HepG2 (cell line): ENCODE results near the gene EIF4A3. TPM values are rescaled to one million over a fixed set of nuclear protein-coding genes. Genes with fewer than 3 reads are reported as not detected.

Experiments
- ATAC-seq: fragments of 200-7000 bp; cut with Tn5 transposase; 3 replicates; pipeline ENCODE4 v1.9.1; 2020; ENCODE audit warnings: mild to moderate bottlenecking, moderate library complexity
- BruUV-seq: library from RNA; stranded (reverse); fragments of 400-500 nt; replicated peaks from 2 replicates; lab custom pipeline; 2021; lab: Mats Ljungman, UMichigan
- CTCF ChIA-PET: fragments of 300-600 bp; formaldehyde crosslinking; extraction: SDS; loops from one replicate; lab custom pipeline; 2021; ENCODE audit warnings: low total read pairs, inconsistent platforms, low intra/inter-chr PET ratio; lab: Yijun Ruan, JAX
- POLR2A ChIA-PET: fragments of 350-600 bp; sonication (Branson Sonifier 250); formaldehyde crosslinking; loops from one replicate; lab custom pipeline; 2020; ENCODE audit warnings: antibody characterized with exemption, inconsistent platforms; lab: Yijun Ruan, JAX
- DNase-seq: peaks from one replicate; pipeline ENCODE4 v3.0.0-alpha.2; 2015; ENCODE audit warnings: low spot score
- FAIRE-seq: peaks from 3 replicates; lab custom pipeline; 2011; peaks lifted over from hg19 to GRCh38; lab: Jason Lieb, UNC
- H2AFZ ChIP-seq: one replicate; pipeline ENCODE4 v1.6.1; 2011; ENCODE audit warnings: low read length, inconsistent platforms
- H3K27ac ChIP-seq: fragments of 300-600 bp; 3 replicates; pipeline ENCODE4 v1.8.0; 2011; ENCODE audit warnings: mixed run types, mild to moderate bottlenecking, mixed read lengths, low read length, inconsistent platforms; ENCODE audit not compliant: insufficient read depth; ENCODE audit errors: extremely low read length
- H3K27me3 ChIP-seq, 2 experiments: fragments of 200-600 bp in 1 of 2; 2 replicates in 1 of 2; 3 replicates in 1 of 2; pipeline versions ENCODE4 v1.6.0 to v1.8.0; 2011; ENCODE audit warnings: low read length in 2 of 2, mild to moderate bottlenecking in 2 of 2, moderate library complexity in 2 of 2, inconsistent platforms in 1 of 2; ENCODE audit not compliant: insufficient read depth in 2 of 2, control insufficient read depth in 1 of 2
- H3K36me3 ChIP-seq, 2 experiments: fragments of 200-600 bp in 1 of 2; replicated peaks in 1 of 2; 2 replicates in 1 of 2; 3 replicates in 1 of 2; pipeline versions ENCODE4 v1.5.1 to v1.8.0; 2011; ENCODE audit warnings: low read length in 2 of 2, inconsistent platforms in 1 of 2; ENCODE audit not compliant: insufficient read depth in 2 of 2, control insufficient read depth in 1 of 2
- H3K4me1 ChIP-seq: 2 replicates; pipeline ENCODE4 v1.5.1; 2012; ENCODE audit warnings: low read length, inconsistent platforms; ENCODE audit not compliant: insufficient read depth
- H3K4me2 ChIP-seq: 2 replicates; pipeline ENCODE4 v1.6.0; 2011; ENCODE audit warnings: low read depth, low read length, inconsistent platforms
- H3K4me3 ChIP-seq, 3 experiments: fragments of 200-600 bp in 1 of 3; sonication (generic), shearing (Covaris generic) in 1 of 3; replicated peaks in 1 of 3; 2 replicates each; pipeline ENCODE4 v1.5.1; 2011 to 2016; ENCODE audit warnings: low read length in 3 of 3, inconsistent platforms in 2 of 3, low read depth in 2 of 3, mild to moderate bottlenecking in 2 of 3, control low read depth in 1 of 3, mixed read lengths in 1 of 3; ENCODE audit not compliant: insufficient read depth in 1 of 3
- H3K79me2 ChIP-seq: one replicate; pipeline ENCODE4 v1.6.1; 2011; ENCODE audit warnings: low read length, inconsistent platforms; ENCODE audit not compliant: insufficient read depth
- H3K9ac ChIP-seq: 2 replicates; pipeline ENCODE4 v1.6.0; 2011; ENCODE audit warnings: mild to moderate bottlenecking, low read depth, low read length, inconsistent platforms; ENCODE audit not compliant: insufficient read depth
- H3K9me3 ChIP-seq: 2 replicates; pipeline ENCODE4 v1.5.1; 2012; ENCODE audit warnings: mild to moderate bottlenecking, low read length
- H4K20me1 ChIP-seq: 2 replicates; pipeline ENCODE4 v1.6.0; 2011; ENCODE audit warnings: inconsistent platforms, mild to moderate bottlenecking, low read length, moderate library complexity; ENCODE audit not compliant: insufficient read depth
- AGO2 ChIP-seq: fragments of 200-400 bp; formaldehyde crosslinking; optimal IDR thresholded peaks from 2 replicates; pipeline ENCODE3; 2017; ENCODE audit warnings: mild to moderate bottlenecking, low read depth, low read length, moderate library complexity
- ATF7 ChIP-seq, 2 experiments: fragments of 450-650 bp in 1 of 2; sonication (generic) in 1 of 2; formaldehyde crosslinking in 1 of 2; IDR thresholded peaks; 2 replicates each; pipeline versions ENCODE4 v1.4.0 to v1.6.1; 2016 to 2020; ENCODE audit warnings: antibody characterized with exemption in 1 of 2, mild to moderate bottlenecking in 1 of 2, missing genetic modification reagents in 1 of 2
- ISX ChIP-seq: sonication (generic); formaldehyde crosslinking; conservative IDR thresholded peaks from 2 replicates; pipeline ENCODE4 v1.5.0; 2020; ENCODE audit warnings: missing genetic modification reagents
- KAT7 ChIP-seq: IDR thresholded peaks from 2 replicates; pipeline ENCODE4 v1.6.1; 2018; ENCODE audit warnings: borderline replicate concordance, missing compliant biosample characterization
- RBFOX2 ChIP-seq: fragments of 200-400 bp; formaldehyde crosslinking; IDR thresholded peaks from 2 replicates; pipeline ENCODE4 v1.6.1; 2017; ENCODE audit warnings: low read depth, mild to moderate bottlenecking, low read length
- SMC3 ChIP-seq: IDR thresholded peaks from 2 replicates; pipeline ENCODE4 v1.6.1; 2011; ENCODE audit warnings: low read length, improper control_type of control experiment
- WGBS: methylation state at CpG from one replicate; pipeline ENCODE4 v1.1.6; 2017; ENCODE audit warnings: low lambda C conversion rate; 5-methylcytosine and 5-hydroxymethylcytosine counted together
- in situ Hi-C: cut with HindIII; loops from 2 replicates; pipeline ENCODE4 v1.10.0; 2017; ENCODE audit warnings: low pct_unique_long_range_greater_than_20kb; ENCODE audit not compliant: extremely low pct_ligation_motif_present
- intact Hi-C: fragments of 100-400 bp; cut with micrococcal nuclease; formaldehyde crosslinking; loops from one replicate; pipeline ENCODE4 v1.10.0; 2022; ENCODE audit not compliant: unreplicated experiment
- polyA plus RNA-seq, 8 experiments: library from polyadenylated mRNA; depleted of rRNA in 3 of 8; stranded (reverse) in 7 of 8; unstranded in 1 of 8; fragments of >200 nt; fragmentation: Illumina TruSeq in 4 of 8; extraction: Trizol in 4 of 8; gene quantifications; 2 replicates each; pipeline versions ENCODE4 v1.2.1 to v1.2.3, GENCODE V29; 2011 to 2016; ENCODE audit warnings: low read depth in 4 of 8, missing spikeins in 1 of 8, mixed read lengths in 1 of 8; ENCODE audit not compliant: insufficient read depth in 1 of 8
- total RNA-seq, 5 experiments: library from RNA; depleted of rRNA; stranded (reverse); fragments of >200 nt; fragmentation: Illumina TruSeq; extraction: Trizol; gene quantifications; 2 replicates each; pipeline ENCODE4 v1.2.3, GENCODE V29; 2016; ENCODE audit warnings: low read depth in 1 of 5
- TF ChIP-seq, protein P1 (sequence below): sonication (generic); formaldehyde crosslinking; IDR thresholded peaks from 2 replicates; pipeline ENCODE4 v1.5.0; 2020; ENCODE audit warnings: mild to moderate bottlenecking, missing genetic modification reagents
- TF ChIP-seq, protein P2 (sequence below): fragments of 450-650 bp; IDR thresholded peaks from 2 replicates; pipeline ENCODE4 v1.6.1; 2016

EIF4A3 gene
- total and polyA plus RNA-seq, 2 of the 13 experiments (the other 11 are each of a cell fraction or from before 2014, with no cell fraction given) = 145 to 187 TPM

DNA sequence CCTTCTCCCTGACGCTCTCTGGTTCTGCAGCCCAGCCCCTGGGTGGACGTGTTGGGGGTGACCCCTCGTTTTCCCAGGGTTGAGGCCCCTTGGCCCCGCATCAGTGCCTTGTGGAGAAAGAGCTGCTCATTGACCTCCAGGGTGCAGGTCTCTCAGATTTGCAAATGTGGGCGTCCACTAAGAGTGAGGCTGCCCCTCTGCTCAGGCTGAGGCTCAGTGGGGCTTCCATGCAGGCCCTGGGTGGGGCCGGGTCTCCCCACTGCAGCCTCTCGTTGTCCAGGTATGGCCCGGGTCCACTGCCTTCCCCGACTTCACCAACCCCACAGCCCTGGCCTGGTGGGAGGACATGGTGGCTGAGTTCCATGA is 36.5 kb downstream of the EIF4A3 start (continued):
- no peak for TF ChIP-seq SMC3
- TF ChIP-seq, protein P1, sequence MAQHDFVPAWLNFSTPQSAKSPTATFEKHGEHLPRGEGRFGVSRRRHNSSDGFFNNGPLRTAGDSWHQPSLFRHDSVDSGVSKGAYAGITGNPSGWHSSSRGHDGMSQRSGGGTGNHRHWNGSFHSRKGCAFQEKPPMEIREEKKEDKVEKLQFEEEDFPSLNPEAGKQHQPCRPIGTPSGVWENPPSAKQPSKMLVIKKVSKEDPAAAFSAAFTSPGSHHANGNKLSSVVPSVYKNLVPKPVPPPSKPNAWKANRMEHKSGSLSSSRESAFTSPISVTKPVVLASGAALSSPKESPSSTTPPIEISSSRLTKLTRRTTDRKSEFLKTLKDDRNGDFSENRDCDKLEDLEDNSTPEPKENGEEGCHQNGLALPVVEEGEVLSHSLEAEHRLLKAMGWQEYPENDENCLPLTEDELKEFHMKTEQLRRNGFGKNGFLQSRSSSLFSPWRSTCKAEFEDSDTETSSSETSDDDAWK (CRISPR knock-in tag) = no peak
- TF ChIP-seq, protein P2, sequence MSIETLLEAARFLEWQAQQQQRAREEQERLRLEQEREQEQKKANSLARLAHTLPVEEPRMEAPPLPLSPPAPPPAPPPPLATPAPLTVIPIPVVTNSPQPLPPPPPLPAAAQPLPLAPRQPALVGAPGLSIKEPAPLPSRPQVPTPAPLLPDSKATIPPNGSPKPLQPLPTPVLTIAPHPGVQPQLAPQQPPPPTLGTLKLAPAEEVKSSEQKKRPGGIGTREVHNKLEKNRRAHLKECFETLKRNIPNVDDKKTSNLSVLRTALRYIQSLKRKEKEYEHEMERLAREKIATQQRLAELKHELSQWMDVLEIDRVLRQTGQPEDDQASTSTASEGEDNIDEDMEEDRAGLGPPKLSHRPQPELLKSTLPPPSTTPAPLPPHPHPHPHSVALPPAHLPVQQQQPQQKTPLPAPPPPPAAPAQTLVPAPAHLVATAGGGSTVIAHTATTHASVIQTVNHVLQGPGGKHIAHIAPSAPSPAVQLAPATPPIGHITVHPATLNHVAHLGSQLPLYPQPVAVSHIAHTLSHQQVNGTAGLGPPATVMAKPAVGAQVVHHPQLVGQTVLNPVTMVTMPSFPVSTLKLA = no peak
- TF ChIP-seq KAT7 (CRISPR knock-in tag) = no peak
- TF ChIP-seq, all 625 proteins: peak for 0

DNA sequence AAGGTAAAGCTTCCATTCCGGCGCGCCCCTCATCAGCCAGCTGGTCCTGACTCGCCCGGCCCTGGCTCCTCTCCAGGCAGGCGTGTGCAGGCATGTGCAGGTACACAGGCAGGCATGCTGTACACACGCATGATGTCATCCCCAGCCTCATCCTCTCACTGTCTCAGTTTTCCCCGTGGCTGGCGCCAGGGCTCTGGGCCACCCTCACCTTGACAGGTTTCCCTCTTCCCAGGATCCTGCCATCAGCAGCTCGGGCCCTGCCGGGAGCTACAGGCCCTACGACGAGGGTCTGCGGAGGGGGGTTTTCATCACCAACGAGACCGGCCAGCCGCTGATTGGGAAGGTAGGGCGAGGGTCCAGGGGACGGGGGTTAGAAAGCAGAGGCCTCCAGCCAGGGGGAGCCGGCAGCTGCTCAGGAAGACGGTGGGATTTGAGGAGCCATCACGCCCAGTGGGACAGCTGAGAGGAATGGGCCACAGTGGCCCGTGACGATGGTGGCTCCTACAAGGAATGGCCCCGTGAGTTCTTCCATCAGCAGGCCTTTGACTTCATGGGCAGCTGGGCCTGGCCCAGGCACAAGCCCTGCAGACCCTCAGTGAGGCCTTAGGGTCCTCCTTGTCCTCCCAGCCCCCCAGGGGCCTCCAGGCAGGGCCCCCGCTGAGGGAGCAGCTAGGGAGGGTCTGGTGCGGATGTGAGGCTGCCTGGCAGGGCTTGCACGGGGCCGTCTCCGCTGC is 37.0 kb downstream of the EIF4A3 start:
- TF ChIP-seq AGO2 (peak; percentile 61), RBFOX2 (0 out of 2 replicates have a peak, but pooled peaks have one; percentile 37), ATF7 (IDR thresholded peaks at IDR 0.05) (peak; percentile 77), ATF7 (CRISPR knock-in tag; IDR thresholded peaks at IDR 0.05) (no peak), ISX (CRISPR knock-in tag) (no peak)
- TF ChIP-seq, all 625 proteins: peak for 3
- Histone ChIP-seq H3K4me1 (no peaks in the 10 kb centered on the region), H3K79me2 (no peaks in the 10 kb centered on the region), H3K27me3 (no peaks in the 10 kb centered on the region), H3K4me3 (no peak overlapping the region), H3K4me2 (no peak overlapping the region), H2AFZ (no peak overlapping the region), H3K36me3 (no peaks in the 10 kb centered on the region; a peak in 1 of 5 replicates), H3K27ac (no peak overlapping the region), H3K9ac (no peak overlapping the region), H4K20me1 (no peaks in the 10 kb centered on the region), H3K9me3 (no peaks in the 10 kb centered on the region)
- BruUV-seq = no TSS peak
- CTCF ChIA-PET = no interaction called here
- intact Hi-C loops = no loop called here
- POLR2A ChIA-PET = interaction anchor here (1.6 kb wide), 1 partner anchor 9 kb away, joined by 7 read pairs; the partner anchor contains the start of gene GAA
- ATAC-seq (no peak), DNase-seq (no peak), FAIRE-seq (no peak)
- in situ Hi-C loops = no loop called here
- WGBS = 97% methylated on average over 25 of the region's 30 CpGs
